Measurements from ENCODE around the gene EBLN2. TPM values are rescaled to one million over a fixed set of nuclear protein-coding genes. Genes with fewer than 3 reads are reported as not detected.

Gene EBLN2
- total RNA-seq, 1 experiment from 2014 or later = 5.5 TPM

DNA sequence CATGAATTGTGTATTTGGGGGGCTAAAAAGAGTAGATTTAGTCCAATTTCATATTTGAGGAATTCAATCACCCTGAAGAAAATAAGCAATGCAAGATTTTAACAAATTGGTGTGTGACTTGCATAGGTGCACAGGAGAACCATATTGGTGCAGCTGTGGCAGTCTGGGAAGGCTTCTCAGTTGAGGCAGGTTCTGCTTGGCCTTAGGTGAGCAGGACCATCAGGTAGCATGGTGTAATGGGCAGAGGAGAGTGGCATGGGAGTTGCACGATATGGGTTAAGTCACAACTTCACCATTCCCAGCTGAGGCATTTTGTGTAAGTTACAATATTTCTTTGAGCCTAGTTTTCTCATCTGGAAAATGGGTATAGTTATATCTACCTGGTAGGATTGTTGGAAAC is 10.5 kb downstream of the EBLN2 start:
- Mint-ChIP-seq H3K4me1 (ENCODE audit: insufficient read depth, unreplicated experiment) (no peaks in the 10 kb centered on the region), H3K36me3 (ENCODE audit: insufficient read depth, unreplicated experiment) (peaks cover 25% of the 10 kb centered on the region), H3K4me3 (ENCODE audit: unreplicated experiment) (no peak overlapping the region), H3K27me3 (ENCODE audit: insufficient read depth, unreplicated experiment) (no peaks in the 10 kb centered on the region), H3K27ac (ENCODE audit: low read depth, unreplicated experiment) (no peak overlapping the region), H3K9me3 (ENCODE audit: unreplicated experiment) (no peaks in the 10 kb centered on the region)
- CTCF ChIA-PET = no interaction called here
- no peak for DNase-seq (ENCODE audit: unreplicated experiment)
- TF ChIP-seq, protein P1, sequence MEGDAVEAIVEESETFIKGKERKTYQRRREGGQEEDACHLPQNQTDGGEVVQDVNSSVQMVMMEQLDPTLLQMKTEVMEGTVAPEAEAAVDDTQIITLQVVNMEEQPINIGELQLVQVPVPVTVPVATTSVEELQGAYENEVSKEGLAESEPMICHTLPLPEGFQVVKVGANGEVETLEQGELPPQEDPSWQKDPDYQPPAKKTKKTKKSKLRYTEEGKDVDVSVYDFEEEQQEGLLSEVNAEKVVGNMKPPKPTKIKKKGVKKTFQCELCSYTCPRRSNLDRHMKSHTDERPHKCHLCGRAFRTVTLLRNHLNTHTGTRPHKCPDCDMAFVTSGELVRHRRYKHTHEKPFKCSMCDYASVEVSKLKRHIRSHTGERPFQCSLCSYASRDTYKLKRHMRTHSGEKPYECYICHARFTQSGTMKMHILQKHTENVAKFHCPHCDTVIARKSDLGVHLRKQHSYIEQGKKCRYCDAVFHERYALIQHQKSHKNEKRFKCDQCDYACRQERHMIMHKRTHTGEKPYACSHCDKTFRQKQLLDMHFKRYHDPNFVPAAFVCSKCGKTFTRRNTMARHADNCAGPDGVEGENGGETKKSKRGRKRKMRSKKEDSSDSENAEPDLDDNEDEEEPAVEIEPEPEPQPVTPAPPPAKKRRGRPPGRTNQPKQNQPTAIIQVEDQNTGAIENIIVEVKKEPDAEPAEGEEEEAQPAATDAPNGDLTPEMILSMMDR (IDR thresholded peaks at IDR 0.05; ENCODE audit: unreplicated experiment) = no peak
- POLR2A ChIA-PET = interaction anchor here (1.2 kb wide), 1 partner anchor 125 kb away, joined by 3 read pairs; no protein-coding TSS in a partner anchor
- intact Hi-C loops (cut with micrococcal nuclease) = no loop called here
- no TSS peak for BruUV-seq (replicated peaks)

GRCh38 chr3:73072634-73073033 is 11.2 kb downstream of the EBLN2 start:
- no peak for DNase-seq (ENCODE audit: unreplicated experiment)
- H3K4me1 Mint-ChIP-seq (ENCODE audit: insufficient read depth, unreplicated experiment) = no peaks in the 10 kb centered on the region
- H3K4me3 Mint-ChIP-seq (ENCODE audit: unreplicated experiment) = no peak overlapping the region
- H3K9me3 Mint-ChIP-seq (ENCODE audit: unreplicated experiment) = no peaks in the 10 kb centered on the region
- POLR2A ChIA-PET = no interaction called here
- TF ChIP-seq, protein P1 (IDR thresholded peaks at IDR 0.05; ENCODE audit: unreplicated experiment) = no peak
- H3K36me3 Mint-ChIP-seq (ENCODE audit: insufficient read depth, unreplicated experiment) = peaks cover 20% of the 10 kb centered on the region
- intact Hi-C loops (cut with micrococcal nuclease) = no loop called here
- no peak overlapping the region for H3K27ac Mint-ChIP-seq (ENCODE audit: low read depth, unreplicated experiment)
- H3K27me3 Mint-ChIP-seq (ENCODE audit: insufficient read depth, unreplicated experiment) = no peaks in the 10 kb centered on the region
- BruUV-seq (replicated peaks) = no TSS peak
- CTCF ChIA-PET = interaction anchor here (2.5 kb wide), 1 partner anchor 13 kb away, joined by 14 read pairs; no protein-coding TSS in a partner anchor

DNA sequence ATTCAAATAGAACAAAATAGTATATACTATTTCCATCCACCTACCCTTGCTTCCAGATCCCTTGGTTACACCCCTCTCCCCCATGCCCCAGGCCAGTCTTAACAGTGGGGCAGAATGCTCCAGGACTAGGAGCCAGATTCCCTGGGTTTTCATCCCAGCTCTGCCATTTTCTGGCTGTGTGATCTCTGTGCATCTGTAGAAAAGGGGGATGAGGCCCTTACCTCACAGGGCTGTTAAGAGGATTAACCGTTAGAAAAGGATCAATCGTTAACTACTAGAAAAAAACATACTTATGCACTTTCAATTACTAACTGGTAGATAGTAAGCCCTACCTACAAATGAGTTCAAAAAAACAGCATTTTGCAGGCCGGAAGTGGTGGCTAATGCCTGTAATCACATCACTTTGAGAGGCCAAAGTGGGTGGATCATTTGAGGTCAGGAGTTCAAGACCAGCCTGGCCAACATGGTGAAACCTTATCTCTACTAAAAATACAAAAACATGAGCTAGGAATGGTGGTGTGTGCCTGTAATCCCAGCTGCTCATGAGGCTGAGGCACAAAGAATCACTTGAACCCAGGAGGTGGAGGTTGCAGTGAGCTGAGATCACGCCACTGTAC is 11.7 kb downstream of the EBLN2 start:
- H3K4me1 Mint-ChIP-seq (ENCODE audit: insufficient read depth, unreplicated experiment) = no peaks in the 10 kb centered on the region
- intact Hi-C loops (cut with micrococcal nuclease) = no loop called here
- no peaks in the 10 kb centered on the region for H3K27me3 Mint-ChIP-seq (ENCODE audit: insufficient read depth, unreplicated experiment)
- BruUV-seq (replicated peaks) = no TSS peak
- DNase-seq (ENCODE audit: unreplicated experiment) = no peak
- H3K9me3 Mint-ChIP-seq (ENCODE audit: unreplicated experiment) = no peaks in the 10 kb centered on the region
- TF ChIP-seq, protein P1 (IDR thresholded peaks at IDR 0.05; ENCODE audit: unreplicated experiment) = no peak
- CTCF ChIA-PET = interaction anchor here (2.5 kb wide), 1 partner anchor 13 kb away, joined by 14 read pairs; no protein-coding TSS in a partner anchor
- H3K36me3 Mint-ChIP-seq (ENCODE audit: insufficient read depth, unreplicated experiment) = peaks cover 19% of the 10 kb centered on the region
- POLR2A ChIA-PET = no interaction called here
- H3K4me3 Mint-ChIP-seq (ENCODE audit: unreplicated experiment) = no peak overlapping the region
- H3K27ac Mint-ChIP-seq (ENCODE audit: low read depth, unreplicated experiment) = no peak overlapping the region

DNA sequence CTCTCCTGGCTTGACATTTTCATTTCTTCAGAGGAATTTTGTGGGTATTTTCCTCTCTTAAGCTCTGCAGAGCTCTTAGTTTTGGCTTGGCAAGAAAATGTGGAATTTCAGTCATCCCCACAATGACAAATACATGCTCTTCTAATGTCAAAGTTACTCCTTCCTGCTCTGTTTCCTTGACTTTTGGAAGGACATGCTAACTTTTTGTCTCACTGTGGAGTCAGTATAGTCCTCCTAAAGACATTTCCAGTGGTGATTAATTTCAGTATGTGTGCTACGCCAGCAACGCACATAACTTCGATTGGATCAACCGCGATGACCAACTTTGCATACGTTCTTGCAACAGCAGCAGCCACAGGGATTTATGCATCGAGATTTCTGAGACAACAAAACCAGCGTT is 13.3 kb downstream of the EBLN2 start:
- H3K27me3 Mint-ChIP-seq (ENCODE audit: insufficient read depth, unreplicated experiment) = no peaks in the 10 kb centered on the region
- no peak overlapping the region for H3K27ac Mint-ChIP-seq (ENCODE audit: low read depth, unreplicated experiment)
- intact Hi-C loops (cut with micrococcal nuclease) = no loop called here
- peaks cover 13% of the 10 kb centered on the region for H3K36me3 Mint-ChIP-seq (ENCODE audit: insufficient read depth, unreplicated experiment)
- TF ChIP-seq, protein P1 (IDR thresholded peaks at IDR 0.05; ENCODE audit: unreplicated experiment) = no peak
- POLR2A ChIA-PET = no interaction called here
- CTCF ChIA-PET = interaction anchor here (2.5 kb wide), 1 partner anchor 11 kb away, joined by 14 read pairs; no protein-coding TSS in a partner anchor
- H3K4me1 Mint-ChIP-seq (ENCODE audit: insufficient read depth, unreplicated experiment) = no peaks in the 10 kb centered on the region
- no TSS peak for BruUV-seq (replicated peaks)
- DNase-seq (ENCODE audit: unreplicated experiment) = no peak
- no peak overlapping the region for H3K4me3 Mint-ChIP-seq (ENCODE audit: unreplicated experiment)
- H3K9me3 Mint-ChIP-seq (ENCODE audit: unreplicated experiment) = no peaks in the 10 kb centered on the region
